HG03095 (cell line): ENCODE data around the gene KCNK15.

Experiments used
- ATAC-seq: cut with Tn5 transposase; IDR thresholded peaks from one replicate; pipeline ENCODE4 v1.9.1; 2021; ENCODE audit warnings: moderate library complexity; ENCODE audit not compliant: unreplicated experiment

Gene KCNK15

DNA sequence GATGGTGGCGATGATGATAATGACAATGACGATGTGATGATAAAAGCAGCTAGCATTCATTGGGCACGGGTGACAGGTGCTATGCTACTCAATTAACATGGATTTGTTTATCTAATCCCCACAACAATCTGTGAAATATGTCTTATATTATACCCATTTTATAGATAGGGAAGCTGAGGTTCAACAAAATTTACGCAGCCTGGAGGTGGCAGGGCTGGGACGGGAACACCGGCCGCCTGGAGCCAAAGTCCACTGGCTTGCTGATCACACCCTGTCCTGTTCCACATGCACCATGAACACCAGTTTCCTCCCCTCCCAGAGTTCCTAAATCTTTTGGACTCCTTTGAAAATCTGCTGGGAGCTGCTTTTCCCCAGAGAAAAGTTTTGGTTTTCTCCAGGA is 41.6 kb downstream of the KCNK15 start:
- ATAC-seq: no peak

DNA sequence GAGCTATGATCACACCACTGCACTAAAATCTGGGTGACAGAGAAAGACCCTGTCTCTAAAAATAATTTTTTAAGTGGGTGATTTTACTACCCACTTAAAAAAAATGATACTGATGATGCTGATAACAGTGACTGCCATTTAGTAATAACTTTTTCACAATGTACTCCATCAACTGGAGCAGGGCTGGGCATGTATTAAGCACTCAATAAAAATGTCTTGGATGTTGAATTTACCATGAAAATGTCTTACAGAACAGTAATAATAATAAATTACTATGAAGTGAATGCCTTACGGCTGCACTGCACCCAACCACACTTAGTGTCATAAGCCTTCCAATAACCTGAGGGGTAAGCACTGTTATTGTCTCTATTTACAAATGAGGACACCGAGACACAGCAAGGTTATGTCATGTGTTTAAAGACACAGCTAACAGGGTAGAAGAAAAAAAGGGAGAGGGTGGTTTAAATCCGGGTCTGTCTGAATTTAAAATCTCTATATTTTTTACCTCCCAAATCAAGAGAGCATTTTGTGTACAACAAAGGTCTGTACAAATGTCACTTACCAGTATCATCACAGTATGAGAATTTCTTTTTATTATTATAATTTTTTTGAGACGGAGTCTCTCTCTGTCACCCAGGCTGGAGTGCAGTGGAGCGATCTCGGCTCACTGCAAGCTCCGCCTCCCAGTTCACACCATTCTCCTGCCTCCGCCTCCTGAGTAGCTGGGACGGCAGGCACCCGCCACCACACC is 43.2 kb downstream of the KCNK15 start:
- ATAC-seq: no peak

DNA sequence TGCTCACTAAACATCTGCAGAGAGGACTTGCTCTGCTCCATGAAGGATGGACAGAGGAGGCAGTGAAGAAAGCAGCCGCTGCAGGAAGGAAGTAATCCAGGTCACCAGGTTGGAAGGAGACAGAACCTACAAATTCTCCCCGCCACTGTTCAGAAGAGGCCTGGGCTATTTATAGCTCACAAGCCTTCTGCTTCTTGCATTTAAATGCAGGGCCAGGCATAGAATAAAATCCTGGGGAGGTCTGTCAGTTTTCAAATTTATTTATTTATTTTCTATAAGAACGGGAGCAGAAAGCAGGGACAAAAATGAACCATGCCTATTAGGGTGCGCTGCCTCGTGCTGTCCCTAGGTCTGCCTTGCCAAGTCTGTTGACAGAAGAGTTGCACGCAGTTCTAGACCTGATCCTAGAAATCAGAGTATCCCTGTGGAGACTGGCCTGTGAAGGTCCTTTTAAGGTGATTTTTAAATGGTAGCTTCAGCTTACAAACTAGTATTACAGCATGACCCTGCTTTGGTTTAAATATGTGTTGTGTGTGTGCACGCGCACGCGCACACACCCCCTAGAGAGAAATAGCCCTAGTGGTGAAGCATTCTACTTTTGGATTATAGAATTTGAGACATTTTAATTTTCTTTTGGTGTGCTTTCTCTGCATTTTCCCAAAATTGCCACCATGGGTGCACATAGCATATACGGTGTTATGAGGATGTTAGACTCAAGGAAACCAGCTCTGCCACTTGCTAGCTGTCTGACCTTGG is 45.2 kb downstream of the KCNK15 start:
- no peak for ATAC-seq

DNA sequence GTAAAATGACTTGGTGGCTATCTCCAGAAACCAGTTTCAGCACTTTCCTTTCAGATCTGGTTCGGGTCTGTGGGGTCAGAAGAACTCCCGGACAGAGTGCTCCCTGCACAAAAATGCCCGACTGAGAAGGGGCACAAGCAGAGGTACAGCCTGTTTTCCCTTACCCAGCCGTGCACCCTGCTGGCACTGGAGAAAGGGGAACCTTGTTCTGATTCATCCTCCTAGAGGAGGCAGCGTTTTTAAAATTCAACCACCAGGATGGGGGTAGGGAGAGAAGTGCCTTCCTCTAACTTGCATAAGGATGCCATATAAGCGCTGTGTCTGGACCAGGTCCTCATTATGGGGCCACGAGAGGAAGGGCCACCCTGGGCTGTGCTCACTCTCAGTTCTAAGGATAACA is 47.1 kb downstream of the KCNK15 start:
- no peak for ATAC-seq

DNA sequence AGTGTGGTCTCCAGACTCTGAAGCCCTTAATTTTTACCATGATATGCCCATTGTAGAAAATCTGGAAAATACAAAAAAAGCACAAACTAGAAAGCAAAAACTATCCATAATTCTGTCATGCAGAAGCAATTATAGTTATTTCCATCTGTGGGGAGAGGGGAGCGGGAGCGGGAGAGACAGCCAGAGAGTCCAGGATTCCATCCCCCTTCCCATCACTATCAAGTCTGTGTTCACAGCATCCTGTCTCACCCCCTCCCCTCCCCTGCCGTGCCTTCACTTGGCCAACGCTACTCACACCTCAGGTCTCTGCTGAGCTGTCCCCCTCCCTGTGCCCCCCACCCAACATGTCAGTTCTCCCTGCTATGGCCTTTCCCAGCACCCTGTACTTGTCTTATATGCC is 50.2 kb downstream of the KCNK15 start:
- no peak for ATAC-seq

DNA sequence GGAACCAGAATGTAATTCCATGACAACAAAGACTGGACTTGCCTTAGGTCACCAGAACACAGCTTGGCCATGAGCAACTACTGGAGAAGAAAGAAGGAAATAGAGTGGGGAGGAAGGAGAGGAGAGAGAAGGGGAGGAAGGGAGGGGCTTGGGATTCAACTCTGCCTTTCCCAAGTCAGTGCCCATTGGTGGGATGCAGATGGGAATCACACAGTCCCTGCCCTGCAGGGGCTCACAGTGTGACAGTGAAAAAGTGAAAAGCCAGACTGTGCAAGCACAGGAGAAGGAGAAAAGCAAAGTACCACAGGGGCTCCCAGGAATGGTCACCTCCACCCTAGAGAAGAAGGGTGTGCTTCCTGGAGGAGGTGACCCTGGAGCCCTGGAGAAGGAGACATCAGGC is 50.6 kb downstream of the KCNK15 start:
- ATAC-seq: no peak

DNA sequence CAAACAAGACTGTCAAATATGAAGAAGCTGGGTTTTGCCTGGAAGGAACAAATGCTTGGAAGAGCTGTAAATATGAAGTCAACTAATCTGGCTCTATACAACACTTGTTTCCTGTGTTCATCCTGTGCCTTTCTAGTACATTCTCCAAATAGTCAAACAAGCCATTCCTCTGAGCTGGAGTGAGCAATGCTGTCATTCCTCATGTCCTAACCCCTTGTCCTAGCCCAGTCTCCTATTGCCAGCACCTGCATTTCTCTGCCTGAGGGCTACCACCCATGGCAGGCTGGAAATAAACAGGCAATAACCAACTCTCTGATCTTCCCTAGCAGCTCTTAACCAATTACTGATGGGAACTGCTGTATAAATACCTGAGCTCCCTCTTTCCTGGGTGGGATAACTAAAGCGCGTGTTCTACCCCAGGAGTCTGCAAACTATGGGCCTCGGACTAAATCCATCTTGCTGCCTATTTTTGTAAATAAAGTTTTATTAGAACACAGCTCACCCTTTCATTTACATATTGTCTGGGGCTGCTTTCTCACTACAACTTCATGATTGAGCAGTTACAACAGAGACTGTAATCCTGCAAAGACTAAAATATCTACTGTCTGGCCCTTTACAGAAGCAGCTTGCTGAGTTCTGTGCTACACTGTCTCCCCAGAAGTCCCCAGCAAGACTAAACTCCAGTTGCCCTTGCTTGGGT is 51.2 kb downstream of the KCNK15 start:
- ATAC-seq: no peak

DNA sequence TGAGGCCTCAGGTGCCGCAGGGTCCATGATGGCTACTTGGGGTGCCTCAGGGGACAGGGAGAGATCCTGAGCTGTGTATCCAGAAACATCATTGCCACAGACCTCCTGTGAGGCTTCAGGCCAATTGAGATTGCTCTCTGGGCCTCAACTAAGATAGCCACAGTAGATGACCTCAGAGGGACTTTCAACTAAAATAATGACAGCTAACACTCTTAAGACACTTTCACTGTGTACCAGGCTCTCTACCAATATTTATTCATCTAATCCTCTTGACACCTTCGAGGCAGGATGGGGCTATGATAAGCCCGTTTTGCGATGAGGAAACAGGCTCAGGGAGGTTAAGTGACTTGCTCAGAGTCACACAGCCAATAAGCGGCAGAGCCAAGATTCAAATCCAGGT is 54.0 kb downstream of the KCNK15 start:
- no peak for ATAC-seq

DNA sequence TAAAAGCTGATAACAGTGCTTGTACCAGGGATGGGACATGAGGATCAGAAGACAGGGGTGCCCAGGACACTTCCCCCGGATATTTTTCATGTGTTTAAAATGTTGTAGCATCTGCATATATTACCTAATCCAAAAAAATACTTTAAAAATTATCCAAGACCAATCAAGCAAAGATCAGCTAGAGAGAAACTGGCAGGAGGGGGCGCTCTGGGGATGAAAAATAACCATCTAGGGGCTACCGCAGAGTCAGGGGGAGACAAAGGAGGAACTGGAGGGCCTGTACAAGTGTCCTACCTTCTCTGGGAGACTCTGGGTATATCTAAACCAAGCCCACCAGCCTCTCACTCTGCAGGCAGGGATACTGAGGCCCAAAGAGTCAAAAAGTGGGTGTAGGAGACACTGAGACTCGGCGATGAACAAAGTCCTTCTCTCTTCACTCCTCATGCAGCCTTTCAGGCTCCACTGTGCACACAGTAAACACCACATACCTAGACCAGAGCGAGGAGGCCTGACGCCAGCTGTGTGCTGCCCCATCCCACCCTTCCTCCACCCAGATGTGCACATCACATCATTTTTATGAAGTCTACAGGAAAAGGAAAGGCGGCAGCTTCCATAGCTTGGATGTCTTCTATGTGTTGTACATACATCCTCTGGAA is 54.9 kb downstream of the KCNK15 start:
- no peak for ATAC-seq
